SH-SY5Y (cell line): ENCODE measurements around the gene SLC5A6.

Experiments
- GATA2 ChIP-seq: IDR thresholded peaks from 2 replicates; pipeline ENCODE4 v1.6.1; 2011; ENCODE audit warnings: mild to moderate bottlenecking, low read depth, low read length
- GATA3 ChIP-seq: IDR thresholded peaks from 2 replicates; pipeline ENCODE4 v1.6.1; 2011; ENCODE audit warnings: low read depth, mild to moderate bottlenecking, low read length, moderate library complexity

SLC5A6 gene

GRCh38 chr2:27155069-27155520 is 57.0 kb downstream of the SLC5A6 start:
- no peak for TF ChIP-seq GATA3
- no peak for TF ChIP-seq GATA2

GRCh38 chr2:27154488-27154887 is 57.6 kb downstream of the SLC5A6 start:
- no peak for TF ChIP-seq GATA2
- TF ChIP-seq GATA3 = no peak

- TF ChIP-seq GATA2 (no peak), GATA3 (no peak)
Observed at GRCh38 chr2:27152796-27153464, 59.1 kb downstream of the SLC5A6 start.

GRCh38 chr2:27152102-27152795 is 59.8 kb downstream of the SLC5A6 start:
- TF ChIP-seq GATA2 (no peak), GATA3 (no peak)

- TF ChIP-seq GATA2 (no peak), GATA3 (no peak)
Observed at GRCh38 chr2:27150639-27151230, 61.3 kb downstream of the SLC5A6 start.
